Mesenchymal stem cell (in vitro differentiated cells and primary cell): ENCODE measurements around the gene LRRC74A. TPM values are rescaled to one million over a fixed set of nuclear protein-coding genes. Genes with fewer than 3 reads are reported as not detected.
A peak's percentile ranks its signal among the peaks of the same experiment; 100 is the strongest.

Experiments
- DNase-seq: peaks from one replicate; pipeline ENCODE4 v3.0.0-alpha.2; 2013
- H2AFZ ChIP-seq: one replicate; pipeline ENCODE4 v1.6.1; 2013; ENCODE audit warnings: low read depth, mild to moderate bottlenecking, control low read depth, inconsistent platforms, low read length, moderate library complexity
- H2AK5ac ChIP-seq: 2 replicates; pipeline ENCODE4 v1.6.1; 2013; ENCODE audit warnings: low read length, moderate library complexity, mild to moderate bottlenecking, inconsistent platforms; ENCODE audit not compliant: severe bottlenecking
- H2BK120ac ChIP-seq: one replicate; pipeline ENCODE4 v1.6.1; 2013; ENCODE audit warnings: low read depth, mild to moderate bottlenecking, inconsistent platforms, low read length, moderate library complexity
- H2BK12ac ChIP-seq, 2 experiments: one replicate each; pipeline ENCODE4 v1.6.1; 2013; ENCODE audit warnings: inconsistent platforms in 2 of 2, low read length in 2 of 2, mild to moderate bottlenecking in 2 of 2, moderate library complexity in 2 of 2, control low read depth in 1 of 2
- H2BK15ac ChIP-seq: one replicate; pipeline ENCODE4 v1.6.1; 2013; ENCODE audit warnings: mild to moderate bottlenecking, low read depth, inconsistent platforms; ENCODE audit not compliant: poor library complexity, severe bottlenecking
- H2BK5ac ChIP-seq: 2 replicates; pipeline ENCODE4 v1.6.1; 2013; ENCODE audit warnings: low read depth, mild to moderate bottlenecking, low read length, control low read depth, inconsistent platforms; ENCODE audit not compliant: poor library complexity, severe bottlenecking
- H3K14ac ChIP-seq, 2 experiments: one replicate each; pipeline ENCODE4 v1.6.1; 2013; ENCODE audit warnings: inconsistent platforms in 2 of 2, low read length in 2 of 2, control low read depth in 1 of 2, mild to moderate bottlenecking in 1 of 2, moderate library complexity in 1 of 2
- H3K18ac ChIP-seq, 2 experiments: one replicate each; pipeline ENCODE4 v1.6.1; 2013; ENCODE audit warnings: inconsistent platforms in 2 of 2, low read length in 2 of 2, control low read depth in 1 of 2, low read depth in 1 of 2, mild to moderate bottlenecking in 1 of 2
- H3K23ac ChIP-seq, 2 experiments: one replicate each; pipeline ENCODE4 v1.6.1; 2013; ENCODE audit warnings: inconsistent platforms in 2 of 2, low read length in 2 of 2, mild to moderate bottlenecking in 2 of 2, moderate library complexity in 2 of 2, control low read depth in 1 of 2
- H3K27ac ChIP-seq: 2 replicates; pipeline ENCODE4 v1.5.1; 2013; ENCODE audit warnings: mild to moderate bottlenecking, moderate library complexity, low read length, control low read depth, inconsistent platforms; ENCODE audit not compliant: poor library complexity, severe bottlenecking
- H3K27me3 ChIP-seq, 2 experiments: 2 replicates each; pipeline versions ENCODE4 v1.6.1 to v1.7.0; 2013; ENCODE audit warnings: low read length in 2 of 2, mild to moderate bottlenecking in 2 of 2, moderate library complexity in 2 of 2, control low read depth in 1 of 2, inconsistent platforms in 1 of 2; ENCODE audit not compliant: control insufficient read depth in 1 of 2, insufficient read depth in 1 of 2
- H3K36me3 ChIP-seq, 2 experiments: 2 replicates each; pipeline versions ENCODE4 v1.6.1 to v1.7.0; 2013; ENCODE audit warnings: low read length in 2 of 2, control low read depth in 1 of 2, inconsistent platforms in 1 of 2, low read depth in 1 of 2, mild to moderate bottlenecking in 1 of 2; ENCODE audit not compliant: insufficient read depth in 2 of 2, control insufficient read depth in 1 of 2
- H3K4ac ChIP-seq, 2 experiments: one replicate each; pipeline ENCODE4 v1.6.1; 2013; ENCODE audit warnings: inconsistent platforms in 2 of 2, low read length in 2 of 2, mild to moderate bottlenecking in 2 of 2, moderate library complexity in 2 of 2, control low read depth in 1 of 2, low read depth in 1 of 2
- H3K4me1 ChIP-seq: 2 replicates; pipeline ENCODE4 v1.6.1; 2013; ENCODE audit warnings: low read depth, low read length, control low read depth; ENCODE audit not compliant: control insufficient read depth, insufficient read depth
- H3K4me2 ChIP-seq: 2 replicates; pipeline ENCODE4 v1.6.1; 2013; ENCODE audit warnings: low read length, mild to moderate bottlenecking, inconsistent platforms; ENCODE audit not compliant: poor library complexity, severe bottlenecking
- H3K4me3 ChIP-seq, 2 experiments: 2 replicates each; pipeline versions ENCODE4 v1.5.1 to v1.7.0; 2013; ENCODE audit warnings: low read length in 2 of 2, mild to moderate bottlenecking in 2 of 2, control low read depth in 1 of 2, low read depth in 1 of 2; ENCODE audit not compliant: insufficient read depth in 1 of 2
- H3K79me1 ChIP-seq: replicated peaks from 2 replicates; pipeline ENCODE4 v1.6.1; 2013; ENCODE audit warnings: mild to moderate bottlenecking, control low read depth, low read length, inconsistent platforms; ENCODE audit not compliant: poor library complexity, severe bottlenecking
- H3K9ac ChIP-seq: 2 replicates; pipeline ENCODE4 v1.7.0; 2013; ENCODE audit warnings: mild to moderate bottlenecking, low read length, moderate library complexity
- H3K9me3 ChIP-seq: 2 replicates; pipeline ENCODE4 v1.7.0; 2013; ENCODE audit warnings: mild to moderate bottlenecking, low read length; ENCODE audit not compliant: control insufficient read depth
- H4K8ac ChIP-seq: one replicate; pipeline ENCODE4 v1.6.1; 2013; ENCODE audit warnings: inconsistent platforms, mild to moderate bottlenecking, low read length, moderate library complexity
- H4K91ac ChIP-seq: one replicate; pipeline ENCODE4 v1.6.1; 2013; ENCODE audit warnings: mild to moderate bottlenecking, low read length, inconsistent platforms
- WGBS: methylation state at CpG from one replicate; pipeline ENCODE4 v1.1.7; 2013; ENCODE audit warnings: mixed read lengths; 5-methylcytosine and 5-hydroxymethylcytosine counted together
- polyA plus RNA-seq, 2 experiments: library from polyadenylated mRNA; stranded (reverse); fragments of 200-250 nt; gene quantifications; one replicate each; pipeline ENCODE4 v1.2.3, GENCODE V29; 2013

LRRC74A gene
- not detected for polyA plus RNA-seq (2013, experiment 1 of 2)
- not detected for polyA plus RNA-seq (2013, experiment 2 of 2)

- Histone ChIP-seq H2BK5ac (no peak within 1 kb of the TSS), H3K14ac (peak within 1 kb of the TSS in 1 of 2 experiments; percentile 44), H4K8ac (no peak within 1 kb of the TSS), H2BK12ac (no peak within 1 kb of the TSS), H2AK5ac (no peak within 1 kb of the TSS), H3K79me1 (no peaks in the 10 kb centered on the region), H3K4me1 (no peaks in the 10 kb centered on the region), H3K23ac (no peak within 1 kb of the TSS), H3K27ac (no peak within 1 kb of the TSS), H3K9ac (no peak within 1 kb of the TSS), H3K18ac (no peak within 1 kb of the TSS), H3K4me3 (no peak within 1 kb of the TSS), H4K91ac (no peak within 1 kb of the TSS), H3K4me2 (no peak within 1 kb of the TSS), H2BK15ac (no peak within 1 kb of the TSS), H3K9me3 (no peaks in the 10 kb centered on the region), H3K27me3 (peaks cover 3 to 40% of the 10 kb centered on the region in 2 experiments), H2BK120ac (no peak within 1 kb of the TSS), H3K4ac (no peak within 1 kb of the TSS), H3K36me3 (no peaks in the 10 kb centered on the region), H2AFZ (no peak within 1 kb of the TSS)
- no peak for DNase-seq
- WGBS = 77% methylated on average over 2 of the region's 2 CpGs
Observed at GRCh38 chr14:76826122-76826521, at the start of gene LRRC74A. LRRC74A (plus strand) TSS chr14:76826408; CDS start chr14:76826698, 290 bp downstream.

GRCh38 chr14:76776428-76777251 lies 49.6 kb upstream of the LRRC74A start:
- H3K4ac ChIP-seq = no peak overlapping the region
- H3K9ac ChIP-seq = no peak overlapping the region
- no peak overlapping the region for H2BK15ac ChIP-seq
- H2BK120ac ChIP-seq = peak overlapping the region; percentile 15
- peaks cover 3 to 36% of the 10 kb centered on the region in 2 experiments for H3K36me3 ChIP-seq
- no peak overlapping the region for H3K23ac ChIP-seq
- H4K8ac ChIP-seq = no peak overlapping the region
- H2BK5ac ChIP-seq = no peak overlapping the region
- H4K91ac ChIP-seq = peak overlapping the region; percentile 35
- H2AK5ac ChIP-seq = no peak overlapping the region
- H3K27me3 ChIP-seq = no peaks in the 10 kb centered on the region
- H3K27ac ChIP-seq = no peak overlapping the region
- no peak for DNase-seq
- no peaks in the 10 kb centered on the region for H3K79me1 ChIP-seq
- H3K4me2 ChIP-seq = no peak overlapping the region
- peak overlapping the region in 1 of 2 experiments; percentile 60 for H3K14ac ChIP-seq
- H2AFZ ChIP-seq = no peak overlapping the region
- WGBS = 88% methylated on average over 6 of the region's 10 CpGs
- H3K18ac ChIP-seq = no peak overlapping the region
- no peaks in the 10 kb centered on the region for H3K9me3 ChIP-seq
- H2BK12ac ChIP-seq = no peak overlapping the region
- H3K4me3 ChIP-seq = no peak overlapping the region
- H3K4me1 ChIP-seq = peaks cover 33% of the 10 kb centered on the region

- Histone ChIP-seq H3K79me1 (no peaks in the 10 kb centered on the region), H3K4ac (no peak overlapping the region), H4K8ac (no peak overlapping the region), H4K91ac (no peak overlapping the region), H2AK5ac (no peak overlapping the region), H2BK120ac (no peak overlapping the region), H2AFZ (no peak overlapping the region), H3K9ac (no peak overlapping the region), H3K14ac (no peak overlapping the region), H3K4me2 (no peak overlapping the region), H3K27me3 (no peaks in the 10 kb centered on the region), H2BK5ac (no peak overlapping the region), H3K18ac (no peak overlapping the region), H3K4me1 (peaks cover 30% of the 10 kb centered on the region), H3K27ac (no peak overlapping the region), H3K36me3 (peaks cover 12 to 46% of the 10 kb centered on the region in 2 experiments), H3K4me3 (no peak overlapping the region), H2BK15ac (no peak overlapping the region), H3K9me3 (no peaks in the 10 kb centered on the region), H2BK12ac (no peak overlapping the region), H3K23ac (no peak overlapping the region)
- no peak for DNase-seq
- 94% methylated on average over 5 of the region's 9 CpGs for WGBS
Observed at GRCh38 chr14:76777721-76778120, 48.5 kb upstream of the LRRC74A start.

- Histone ChIP-seq H2AK5ac (no peak overlapping the region), H3K4me2 (no peak overlapping the region), H3K27ac (no peak overlapping the region), H3K9ac (no peak overlapping the region), H3K18ac (no peak overlapping the region), H3K23ac (no peak overlapping the region), H2BK120ac (no peak overlapping the region), H3K36me3 (peaks cover 12 to 55% of the 10 kb centered on the region in 2 experiments), H3K79me1 (no peaks in the 10 kb centered on the region), H3K14ac (no peak overlapping the region), H2BK5ac (no peak overlapping the region), H3K27me3 (no peaks in the 10 kb centered on the region), H2AFZ (no peak overlapping the region), H2BK12ac (no peak overlapping the region), H4K8ac (no peak overlapping the region), H2BK15ac (no peak overlapping the region), H3K4ac (no peak overlapping the region), H4K91ac (peak overlapping the region; percentile 10), H3K4me1 (peaks cover 24% of the 10 kb centered on the region), H3K9me3 (no peaks in the 10 kb centered on the region), H3K4me3 (no peak overlapping the region)
- no peak for DNase-seq
- 91% methylated on average over 16 of the region's 16 CpGs for WGBS
Observed at GRCh38 chr14:76778546-76779215, 47.5 kb upstream of the LRRC74A start.
